Naive thymus-derived CD4-positive, alpha-beta T cell (primary cell): Measurements from ENCODE around the gene CTTNBP2NL. TPM values are rescaled to one million over a fixed set of nuclear protein-coding genes. Genes with fewer than 3 reads are reported as not detected.
A peak's percentile ranks its signal among the peaks of the same experiment; 100 is the strongest.
"Not testable (repeated sequence)": the region's sequence is repeated elsewhere in the genome, so short reads cannot be mapped to it uniquely, and the experiment has no call there.

ENCODE experiments used
- ATAC-seq: fragments of 150-1000 bp; cut with Tn5 transposase; 2 replicates; pipeline ENCODE4 v1.10.0; 2021; ENCODE audit warnings: mild to moderate bottlenecking, moderate library complexity
- CTCF ChIA-PET: fragments of 350-600 bp; sonication (Branson Sonifier 250); formaldehyde crosslinking; loops from one replicate; lab custom pipeline; 2021; ENCODE audit warnings: antibody characterized with exemption; lab: Charles Lee
- POLR2A ChIA-PET: fragments of 350-600 bp; sonication (Branson Sonifier 250); formaldehyde crosslinking; loops from one replicate; lab custom pipeline; 2021; ENCODE audit warnings: antibody characterized with exemption, inconsistent platforms; lab: Charles Lee
- DNase-seq, 9 donors: peaks; one replicate each; pipeline versions ENCODE4 v3.0.0 to v3.0.0-alpha.2; 2020 to 2022; ENCODE audit warnings: mixed read lengths in 1 of 9
- H3K27ac ChIP-seq: one replicate; pipeline ENCODE4 v1.7.0; 2013; ENCODE audit warnings: mild to moderate bottlenecking, low read depth, low read length, moderate library complexity
- H3K27me3 ChIP-seq, 2 donors: one replicate each; pipeline ENCODE4 v1.7.0; 2013; ENCODE audit warnings: low read length in 2 of 2, mild to moderate bottlenecking in 2 of 2, moderate library complexity in 2 of 2; ENCODE audit not compliant: control insufficient read depth in 2 of 2, insufficient read depth in 2 of 2
- H3K36me3 ChIP-seq, 3 experiments: 1 replicate in 2 of 3; 2 replicates in 1 of 3; pipeline ENCODE4 v1.7.0; 2013; ENCODE audit warnings: low read length in 3 of 3, mild to moderate bottlenecking in 3 of 3, moderate library complexity in 1 of 3; ENCODE audit not compliant: insufficient read depth in 3 of 3, control insufficient read depth in 2 of 3
- H3K4me1 ChIP-seq, 2 donors: one replicate each; pipeline ENCODE4 v1.7.0; 2013; ENCODE audit warnings: low read length in 2 of 2, mild to moderate bottlenecking in 2 of 2, moderate library complexity in 1 of 2; ENCODE audit not compliant: control insufficient read depth in 2 of 2, insufficient read depth in 2 of 2
- H3K4me3 ChIP-seq: 2 replicates; pipeline ENCODE4 v1.7.0; 2013; ENCODE audit warnings: mild to moderate bottlenecking, low read length
- H3K9me3 ChIP-seq, 3 experiments: 1 replicate in 2 of 3; 2 replicates in 1 of 3; pipeline ENCODE4 v1.7.0; 2013; ENCODE audit warnings: low read length in 3 of 3; ENCODE audit not compliant: control insufficient read depth in 2 of 3
- H3K27ac Mint-ChIP-seq, 9 donors: one replicate each; pipeline ENCODE4 v1.8.0; 2020 to 2022; ENCODE audit warnings: mixed read lengths in 9 of 9, mild to moderate bottlenecking in 8 of 9, moderate library complexity in 5 of 9, inconsistent platforms in 2 of 9
- H3K27me3 Mint-ChIP-seq, 5 donors: one replicate each; pipeline ENCODE4 v1.8.0; 2021 to 2022; ENCODE audit warnings: mixed read lengths in 5 of 5, mild to moderate bottlenecking in 1 of 5
- H3K36me3 Mint-ChIP-seq, 5 donors: one replicate each; pipeline ENCODE4 v1.8.0; 2020 to 2022; ENCODE audit warnings: mixed read lengths in 5 of 5, mild to moderate bottlenecking in 3 of 5, inconsistent platforms in 1 of 5
- H3K4me1 Mint-ChIP-seq, 7 donors: one replicate each; pipeline ENCODE4 v1.8.0; 2020 to 2022; ENCODE audit warnings: mixed read lengths in 7 of 7, mild to moderate bottlenecking in 3 of 7, inconsistent platforms in 1 of 7
- H3K4me3 Mint-ChIP-seq, 10 donors: one replicate each; pipeline ENCODE4 v1.8.0; 2020 to 2022; ENCODE audit warnings: mild to moderate bottlenecking in 10 of 10, mixed read lengths in 10 of 10, moderate library complexity in 6 of 10, inconsistent platforms in 2 of 10
- H3K9me3 Mint-ChIP-seq, 11 donors: one replicate each; pipeline ENCODE4 v1.8.0; 2020 to 2022; ENCODE audit warnings: mixed read lengths in 11 of 11, mild to moderate bottlenecking in 4 of 11, inconsistent platforms in 1 of 11, moderate library complexity in 1 of 11
- intact Hi-C, 2 donors: fragments of 100-400 bp; cut with micrococcal nuclease; formaldehyde crosslinking; loops; one replicate each; pipeline ENCODE4 v1.15.1; 2023
- polyA plus RNA-seq, 2 donors: library from polyadenylated mRNA; unstranded; fragments of 300-500 nt; fragmentation: Illumina TruSeq; gene quantifications; one replicate each; pipeline ENCODE4 v1.2.3, GENCODE V29; 2021
- total RNA-seq, 6 experiments: library from RNA in 5 of 6; stranded (reverse) in 5 of 6; gene quantifications; 1 replicate in 5 of 6; 2 replicates in 1 of 6; pipeline ENCODE4 v1.2.3 and lab custom pipeline; 2021 to 2026

The CTTNBP2NL gene
- total and polyA plus RNA-seq, 7 experiments from 2014 or later: 0.32 to 1.8 (median 0.90) TPM; not detected in 2

- Mint-ChIP-seq H3K27me3 (peaks cover 9 to 52% (median 40%) of the 10 kb centered on the region in 5 donors), H3K4me3 (peak overlapping the region in 1 of 10 donors; percentile 13), H3K4me1 (peaks cover under 1 to 29% (median 9%) of the 10 kb centered on the region in 7 donors)
- intact Hi-C loops: loop anchor here (1.0 to 10.0 kb wide), 8 partner anchors 76 to 1544 kb away; partner anchors contain the start of genes LRIG2 (in 1 of the 2), MOV10 (in 1 of the 2) and PPM1J (in 1 of the 2)
- not testable (repeated sequence) for H3K36me3 Mint-ChIP-seq, H3K36me3 ChIP-seq, H3K4me3 ChIP-seq, H3K9me3 ChIP-seq, H3K27me3 ChIP-seq, H3K9me3 Mint-ChIP-seq, H3K27ac Mint-ChIP-seq, DNase-seq, H3K4me1 ChIP-seq, ATAC-seq, H3K27ac ChIP-seq
- CTCF ChIA-PET: interaction anchor here (0.7 to 7.5 kb wide), 12 partner anchors 9 to 682 kb away, joined by 3 to 75 read pairs (median 6); partner anchors contain the start of genes LRIG2, PPM1J and RHOC
- POLR2A ChIA-PET: interaction anchor here (1.6 kb wide), 1 partner anchor 76 kb away, joined by 8 read pairs; no protein-coding TSS in a partner anchor
These were observed 5.7 kb upstream of the CTTNBP2NL start for GRCh38 chr1:112390335-112390734.

GRCh38 chr1:112390775-112391602 is 5.0 kb upstream of the CTTNBP2NL start:
- no peaks in the 10 kb centered on the region for H3K9me3 Mint-ChIP-seq
- DNase-seq: peak; percentile 49 to 78 (median 75)
- H3K27me3 Mint-ChIP-seq: peaks cover 9 to 50% (median 39%) of the 10 kb centered on the region in 5 donors
- Histone ChIP-seq H3K27ac (no peak overlapping the region), H3K9me3 (no peaks in the 10 kb centered on the region), H3K4me1 (peaks cover 7 to 9% of the 10 kb centered on the region in 2 donors), H3K27me3 (no peaks in the 10 kb centered on the region), H3K4me3 (no peak overlapping the region), H3K36me3 (no peaks in the 10 kb centered on the region)
- CTCF ChIA-PET: interaction anchor here (0.6 to 7.5 kb wide), 20 partner anchors 10 to 682 kb away, joined by 3 to 75 read pairs (median 4); partner anchors contain the start of genes CAPZA1, LRIG2, PPM1J and RHOC
- intact Hi-C loops: loop anchor here (1.0 to 10.0 kb wide), 9 partner anchors 75 to 1544 kb away; partner anchors contain the start of genes RHOC (in 2 of the 2), LRIG2 (in 1 of the 2), MOV10 (in 1 of the 2) and PPM1J (in 1 of the 2)
- peak overlapping the region in 1 of 9 donors; percentile 62 for H3K27ac Mint-ChIP-seq
- peaks cover 7 to 34% (median 15%) of the 10 kb centered on the region in 7 donors for H3K4me1 Mint-ChIP-seq
- peak; percentile 90 for ATAC-seq
- no peaks in the 10 kb centered on the region for H3K36me3 Mint-ChIP-seq
- peak overlapping the region in 5 of 10 donors; percentile 7 to 78 (median 54) for H3K4me3 Mint-ChIP-seq
- POLR2A ChIA-PET: interaction anchor here (0.5 to 1.6 kb wide), 4 partner anchors 75 to 530 kb away, joined by 3 to 8 read pairs (median 4); partner anchors contain the start of genes CAPZA1 and ST7L

GRCh38 chr1:112391603-112391940 is 4.4 kb upstream of the CTTNBP2NL start:
- peaks cover 9 to 50% (median 41%) of the 10 kb centered on the region in 5 donors for H3K27me3 Mint-ChIP-seq
- no peaks in the 10 kb centered on the region for H3K27me3 ChIP-seq
- H3K4me1 Mint-ChIP-seq: peaks cover 8 to 37% (median 17%) of the 10 kb centered on the region in 7 donors
- intact Hi-C loops: loop anchor here (1.0 to 10.0 kb wide), 9 partner anchors 75 to 1543 kb away; partner anchors contain the start of genes RHOC (in 2 of the 2), LRIG2 (in 1 of the 2), MOV10 (in 1 of the 2) and PPM1J (in 1 of the 2)
- ChIA-PET POLR2A (interaction anchor here (0.5 to 1.6 kb wide), 4 partner anchors 75 to 531 kb away, joined by 3 to 8 read pairs (median 4); partner anchors contain the start of genes CAPZA1 and ST7L), CTCF (interaction anchor here (0.6 to 7.5 kb wide), 14 partner anchors 11 to 681 kb away, joined by 3 to 75 read pairs (median 4); partner anchors contain the start of genes CAPZA1, LRIG2 and RHOC)
- H3K27ac Mint-ChIP-seq: no peak overlapping the region
- no peak overlapping the region for H3K4me3 ChIP-seq
- ATAC-seq (no peak), DNase-seq (no peak)
- no peaks in the 10 kb centered on the region for H3K9me3 Mint-ChIP-seq
- no peak overlapping the region for H3K27ac ChIP-seq
- H3K4me3 Mint-ChIP-seq: peak overlapping the region in 1 of 10 donors; percentile 78
- peaks cover 8 to 9% of the 10 kb centered on the region in 2 donors for H3K4me1 ChIP-seq
- H3K36me3 ChIP-seq: no peaks in the 10 kb centered on the region
- H3K36me3 Mint-ChIP-seq: no peaks in the 10 kb centered on the region
- no peaks in the 10 kb centered on the region for H3K9me3 ChIP-seq

GRCh38 chr1:112393631-112393974 is 2.4 kb upstream of the CTTNBP2NL start:
- Mint-ChIP-seq H3K9me3 (no peaks in the 10 kb centered on the region), H3K27me3 (peaks cover 17 to 34% (median 33%) of the 10 kb centered on the region in 5 donors), H3K4me1 (peaks cover 13 to 44% (median 25%) of the 10 kb centered on the region in 7 donors), H3K36me3 (no peaks in the 10 kb centered on the region), H3K27ac (no peak overlapping the region), H3K4me3 (peak overlapping the region in 2 of 10 donors; percentile 6 to 8)
- CTCF ChIA-PET: interaction anchor here (1.0 to 7.5 kb wide), 2 partner anchors 73 to 405 kb away, joined by 3 to 75 read pairs; no protein-coding TSS in a partner anchor
- Histone ChIP-seq H3K4me1 (peaks cover 9 to 14% of the 10 kb centered on the region in 2 donors), H3K27me3 (peaks cover 0 to 3% of the 10 kb centered on the region in 2 donors), H3K27ac (no peak overlapping the region), H3K4me3 (no peak overlapping the region), H3K9me3 (no peaks in the 10 kb centered on the region), H3K36me3 (no peaks in the 10 kb centered on the region)
- POLR2A ChIA-PET: no interaction called here
- DNase-seq (no peak), ATAC-seq (no peak)
- intact Hi-C loops: loop anchor here (5.0 to 10.0 kb wide), 4 partner anchors 281 to 1541 kb away; partner anchors contain the start of genes LRIG2 (in 1 of the 2) and MOV10 (in 1 of the 2)

GRCh38 chr1:112394743-112395062 is 1.3 kb upstream of the CTTNBP2NL start:
- Mint-ChIP-seq H3K4me1 (peaks cover 13 to 46% (median 25%) of the 10 kb centered on the region in 7 donors), H3K27ac (peak overlapping the region in 1 of 9 donors; percentile 15), H3K4me3 (peak overlapping the region in 6 of 10 donors; percentile 13 to 45 (median 32)), H3K36me3 (no peaks in the 10 kb centered on the region), H3K9me3 (no peaks in the 10 kb centered on the region), H3K27me3 (peaks cover 15 to 29% (median 24%) of the 10 kb centered on the region in 5 donors)
- no peak for ATAC-seq
- Histone ChIP-seq H3K36me3 (no peaks in the 10 kb centered on the region), H3K27me3 (peaks cover 0 to 3% of the 10 kb centered on the region in 2 donors), H3K4me3 (no peak overlapping the region), H3K9me3 (no peaks in the 10 kb centered on the region), H3K27ac (no peak overlapping the region), H3K4me1 (peaks cover 9 to 14% of the 10 kb centered on the region in 2 donors)
- ChIA-PET POLR2A (no interaction called here), CTCF (interaction anchor here (1.0 to 7.5 kb wide), 3 partner anchors 68 to 404 kb away, joined by 3 to 75 read pairs (median 3); no protein-coding TSS in a partner anchor)
- DNase-seq: no peak
- intact Hi-C loops: loop anchor here (1.0 to 10.0 kb wide), 7 partner anchors 280 to 1540 kb away; partner anchors contain the start of genes SLC16A1 (in 2 of the 2), LRIG2 (in 1 of the 2), MAGI3 (in 1 of the 2) and MOV10 (in 1 of the 2)
